ENCODE data around the gene GSAP. TPM values are rescaled to one million over a fixed set of nuclear protein-coding genes. Genes with fewer than 3 reads are reported as not detected.

Gene GSAP
- total and polyA plus RNA-seq, 2 donors (not counting 3 experiments of a cell fraction or from before 2014, with no cell fraction given), result 2.3 to 5.8 TPM

GRCh38 chr7:77353911-77354310, 62.2 kb downstream of the GSAP start:
- Histone ChIP-seq H3K9ac (replicated peaks; ENCODE audit: extremely low read depth, insufficient read depth, low read length) (no peak overlapping the region), H3K27ac (ENCODE audit: insufficient read depth, low read depth, low read length) (no peak overlapping the region), H3K4me3 (replicated peaks in 1 of 3; ENCODE audit: insufficient read depth in 1 of 3, low read depth in 1 of 3, low read length in 3 of 3) (no peak overlapping the region), H3K27me3 (ENCODE audit: control insufficient read depth in 2 of 2, insufficient read depth in 2 of 2, low read length in 2 of 2) (no peaks in the 10 kb centered on the region), H3K36me3 (ENCODE audit: control insufficient read depth in 2 of 2, extremely low read depth in 1 of 2, insufficient read depth in 2 of 2, low read length in 2 of 2) (no peaks in the 10 kb centered on the region), H2AFZ (ENCODE audit: low read depth, low read length) (no peak overlapping the region), H3K9me3 (replicated peaks; ENCODE audit: control insufficient read depth, insufficient read depth, low read length) (no peaks in the 10 kb centered on the region), H4K20me1 (replicated peaks; ENCODE audit: control insufficient read depth, extremely low read depth, insufficient read depth, low read length) (no peaks in the 10 kb centered on the region), H3K79me2 (ENCODE audit: control insufficient read depth, insufficient read depth, low read length) (no peaks in the 10 kb centered on the region), H3K4me1 (ENCODE audit: control insufficient read depth, extremely low read depth, insufficient read depth, low read length) (peaks cover 10% of the 10 kb centered on the region), H3K9me1 (replicated peaks; ENCODE audit: control insufficient read depth, extremely low read depth, insufficient read depth, low read length) (no peaks in the 10 kb centered on the region), H3K4me2 (ENCODE audit: insufficient read depth, low read length) (no peak overlapping the region)
- no peak for FAIRE-seq
- DNase-seq (ENCODE audit: low read depth, low spot score), result no peak
- intact Hi-C loops (cut with micrococcal nuclease), result no loop called here
- no TSS peak for BruUV-seq (replicated peaks)
- ChIA-PET CTCF (interaction anchor here (1.0 kb wide), 1 partner anchor 107 kb away, joined by 3 read pairs; no protein-coding TSS in a partner anchor), POLR2A (no interaction called here)
- TF ChIP-seq MYC (IDR thresholded peaks at IDR 0.05; ENCODE audit: low read depth, low read length) (no peak), FOS (IDR thresholded peaks at IDR 0.05; ENCODE audit: borderline replicate concordance, insufficient read depth, low read length) (no peak), EZH2 (IDR thresholded peaks at IDR 0.05; ENCODE audit: borderline replicate concordance, low read depth, low read length, severe bottlenecking) (no peak), JUN (IDR thresholded peaks at IDR 0.05; ENCODE audit: borderline replicate concordance, insufficient read depth, insufficient read length, low read depth) (no peak), POLR2AphosphoS5 (IDR thresholded peaks at IDR 0.05; ENCODE audit: insufficient read depth, low read depth, low read length) (no peak), POLR2A (IDR thresholded peaks at IDR 0.05; ENCODE audit: low read depth, low read length) (no peak), GATA2 (IDR thresholded peaks at IDR 0.05; ENCODE audit: insufficient read depth, insufficient read length, low read depth, low read length) (no peak), CTCF (IDR thresholded peaks at IDR 0.05; ENCODE audit: extremely low read depth in 1 of 2, insufficient read depth in 1 of 2, low read depth in 1 of 2, low read length in 2 of 2) (no peak)
- TF ChIP-seq, protein P1, sequence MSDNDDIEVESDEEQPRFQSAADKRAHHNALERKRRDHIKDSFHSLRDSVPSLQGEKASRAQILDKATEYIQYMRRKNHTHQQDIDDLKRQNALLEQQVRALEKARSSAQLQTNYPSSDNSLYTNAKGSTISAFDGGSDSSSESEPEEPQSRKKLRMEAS (IDR thresholded peaks at IDR 0.05; ENCODE audit: insufficient read depth, insufficient read length), result no peak
- dilution Hi-C loops (cut with MboI; ENCODE audit: extremely low pct_ligation_motif_present, low sequenced_read_pairs), result no loop called here

All from endothelial cell of umbilical vein (primary cell).